GM12864 (cell line): Measurements from ENCODE around the gene PABPC1L.

ENCODE experiments used
- DNase-seq: peaks from one replicate; pipeline ENCODE4 v3.0.0-alpha.2; 2011; ENCODE audit warnings: low read depth
- H3K4me3 ChIP-seq: 2 replicates; pipeline ENCODE4 v1.5.1; 2011; ENCODE audit warnings: mild to moderate bottlenecking, low read depth, low read length, control low read depth
- CTCF ChIP-seq: IDR thresholded peaks from 2 replicates; pipeline ENCODE4 v1.5.1; 2011; ENCODE audit warnings: low read depth, mild to moderate bottlenecking, moderate library complexity, low read length, control low read depth, inconsistent platforms; ENCODE audit errors: missing control alignments

The PABPC1L gene

GRCh38 chr20:44942264-44942973, 32.6 kb downstream of the PABPC1L start:
- no peak overlapping the region for H3K4me3 ChIP-seq
- no peak for TF ChIP-seq CTCF
- no peak for DNase-seq

GRCh38 chr20:44943828-44944227, 34.0 kb downstream of the PABPC1L start:
- no peak overlapping the region for H3K4me3 ChIP-seq
- TF ChIP-seq CTCF, result no peak
- no peak for DNase-seq

GRCh38 chr20:44945261-44945660, 35.4 kb downstream of the PABPC1L start:
- H3K4me3 ChIP-seq, result no peak overlapping the region
- TF ChIP-seq CTCF, result no peak
- DNase-seq, result no peak

- no peak overlapping the region for H3K4me3 ChIP-seq
- no peak for TF ChIP-seq CTCF
- no peak for DNase-seq
Observed at GRCh38 chr20:44946271-44946852, 36.5 kb downstream of the PABPC1L start.

GRCh38 chr20:44948107-44948506, 38.2 kb downstream of the PABPC1L start:
- H3K4me3 ChIP-seq, result no peak overlapping the region
- no peak for DNase-seq
- no peak for TF ChIP-seq CTCF

- no peak for TF ChIP-seq CTCF
- no peak for DNase-seq
- no peak overlapping the region for H3K4me3 ChIP-seq
Observed at GRCh38 chr20:44948513-44948912, 38.7 kb downstream of the PABPC1L start.

GRCh38 chr20:44950368-44950767, 40.5 kb downstream of the PABPC1L start:
- H3K4me3 ChIP-seq, result no peak overlapping the region
- DNase-seq, result no peak
- TF ChIP-seq CTCF, result no peak
